Karpas-422 (cell line): ENCODE data around the gene RAP1GAP2. TPM values are rescaled to one million over a fixed set of nuclear protein-coding genes. Genes with fewer than 3 reads are reported as not detected.

ENCODE experiments used
- DNase-seq: peaks from one replicate; pipeline ENCODE4 v3.0.0-alpha.2; 2015
- H2AFZ ChIP-seq: fragments of 200-600 bp; sonication (generic); 2 replicates; pipeline ENCODE4 v1.6.1; 2014; ENCODE audit warnings: antibody characterized with exemption, low read length, mixed read lengths
- H3K27ac ChIP-seq: fragments of 200-600 bp; sonication (generic); 2 replicates; pipeline ENCODE4 v1.5.1; 2014; ENCODE audit warnings: mild to moderate bottlenecking, low read length, moderate library complexity
- H3K27me3 ChIP-seq: fragments of 200-600 bp; sonication (generic); 2 replicates; pipeline ENCODE4 v1.6.1; 2014; ENCODE audit warnings: low read length, mixed read lengths
- H3K36me3 ChIP-seq: fragments of 200-600 bp; sonication (generic); 2 replicates; pipeline ENCODE4 v1.6.1; 2014; ENCODE audit warnings: low read length, mixed read lengths; ENCODE audit not compliant: insufficient read depth
- H3K4me1 ChIP-seq: fragments of 200-600 bp; sonication (generic); 2 replicates; pipeline ENCODE4 v1.6.1; 2014; ENCODE audit warnings: mild to moderate bottlenecking, low read length, mixed read lengths
- H3K4me2 ChIP-seq: fragments of 200-600 bp; sonication (generic); 2 replicates; pipeline ENCODE4 v1.6.1; 2014; ENCODE audit warnings: low read length, low read depth, mild to moderate bottlenecking; ENCODE audit not compliant: poor library complexity, severe bottlenecking
- H3K4me3 ChIP-seq: fragments of 200-600 bp; sonication (generic); 2 replicates; pipeline ENCODE4 v1.5.1; 2014; ENCODE audit warnings: mild to moderate bottlenecking, antibody characterized with exemption, low read length, mixed read lengths
- H3K79me2 ChIP-seq: fragments of 200-600 bp; sonication (generic); 2 replicates; pipeline ENCODE4 v1.6.1; 2014; ENCODE audit warnings: mild to moderate bottlenecking, low read length, mixed read lengths
- H3K9ac ChIP-seq: fragments of 200-600 bp; sonication (generic); 2 replicates; pipeline ENCODE4 v1.6.0; 2014; ENCODE audit warnings: low read length
- H3K9me2 ChIP-seq: fragments of 200-600 bp; sonication (generic), shearing (Covaris generic); replicated peaks from 2 replicates; pipeline ENCODE4 v1.6.0; 2014; ENCODE audit warnings: mild to moderate bottlenecking, low read length, moderate library complexity; ENCODE audit not compliant: insufficient read depth
- H3K9me3 ChIP-seq: fragments of 300-700, 200-600 bp; sonication (generic); 2 replicates; pipeline ENCODE4 v1.6.1; 2014; ENCODE audit warnings: low read length, mixed read lengths
- H4K20me1 ChIP-seq: fragments of 200-600 bp; sonication (generic); 2 replicates; pipeline ENCODE4 v1.6.1; 2014; ENCODE audit warnings: mild to moderate bottlenecking, antibody characterized with exemption, low read length, low read depth; ENCODE audit not compliant: insufficient read depth
- total RNA-seq: library from RNA; depleted of rRNA; stranded (reverse); fragments of >200 nt; shearing (Covaris generic); gene quantifications from 2 replicates; pipeline ENCODE4 v1.2.3, GENCODE V29; 2014; ENCODE audit warnings: low replicate concordance

The RAP1GAP2 gene
- total RNA-seq, 1 experiment from 2014 or later = 6.0 TPM

- DNase-seq = no peak
- no peaks in the 10 kb centered on the region for H3K9me3 ChIP-seq
- H3K4me1 ChIP-seq = peaks cover 24% of the 10 kb centered on the region
- no peak overlapping the region for H3K27ac ChIP-seq
- no peaks in the 10 kb centered on the region for H4K20me1 ChIP-seq
- H3K4me2 ChIP-seq = no peak overlapping the region
- H3K27me3 ChIP-seq = no peaks in the 10 kb centered on the region
- no peak overlapping the region for H3K9ac ChIP-seq
- H3K79me2 ChIP-seq = no peaks in the 10 kb centered on the region
- H3K4me3 ChIP-seq = no peak overlapping the region
- no peak overlapping the region for H2AFZ ChIP-seq
- no peaks in the 10 kb centered on the region for H3K36me3 ChIP-seq
- no peaks in the 10 kb centered on the region for H3K9me2 ChIP-seq
Observed at GRCh38 chr17:2964831-2965230, 168.6 kb downstream of the RAP1GAP2 start.

- Histone ChIP-seq H4K20me1 (no peaks in the 10 kb centered on the region), H3K36me3 (no peaks in the 10 kb centered on the region), H2AFZ (no peak overlapping the region), H3K79me2 (no peaks in the 10 kb centered on the region), H3K27ac (no peak overlapping the region), H3K4me1 (peaks cover 24% of the 10 kb centered on the region), H3K4me3 (no peak overlapping the region), H3K9me2 (no peaks in the 10 kb centered on the region), H3K9ac (no peak overlapping the region), H3K27me3 (no peaks in the 10 kb centered on the region), H3K4me2 (no peak overlapping the region), H3K9me3 (no peaks in the 10 kb centered on the region)
- DNase-seq = no peak
Observed at GRCh38 chr17:2965621-2966595, 169.7 kb downstream of the RAP1GAP2 start.

DNA sequence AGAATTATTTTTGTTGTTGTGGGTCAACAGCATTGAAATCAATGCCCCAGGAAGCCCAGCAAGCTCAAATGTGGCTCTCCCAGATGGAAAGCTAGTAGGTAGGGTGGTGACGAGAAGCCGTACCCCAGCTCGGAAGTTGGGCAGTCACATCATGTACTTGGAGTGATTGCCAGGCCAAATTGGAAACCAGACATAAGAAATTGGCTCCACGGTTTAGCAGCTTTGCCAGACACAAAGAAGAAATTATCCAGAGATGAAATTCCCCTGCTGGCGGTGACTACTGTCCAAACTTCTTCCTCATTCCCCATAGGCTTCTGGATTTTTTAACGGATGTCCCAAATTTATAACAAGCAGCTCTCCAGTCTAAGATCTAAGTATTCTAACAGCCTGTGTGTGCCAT is 171.3 kb downstream of the RAP1GAP2 start:
- H3K27me3 ChIP-seq = no peaks in the 10 kb centered on the region
- no peak overlapping the region for H3K4me3 ChIP-seq
- H3K4me1 ChIP-seq = peaks cover 21% of the 10 kb centered on the region
- no peaks in the 10 kb centered on the region for H4K20me1 ChIP-seq
- DNase-seq = no peak
- H3K79me2 ChIP-seq = no peaks in the 10 kb centered on the region
- H3K9me2 ChIP-seq = no peaks in the 10 kb centered on the region
- no peaks in the 10 kb centered on the region for H3K9me3 ChIP-seq
- H3K27ac ChIP-seq = no peak overlapping the region
- no peak overlapping the region for H3K4me2 ChIP-seq
- H3K36me3 ChIP-seq = no peaks in the 10 kb centered on the region
- H2AFZ ChIP-seq = no peak overlapping the region
- H3K9ac ChIP-seq = no peak overlapping the region

GRCh38 chr17:2971851-2972250 is 175.6 kb downstream of the RAP1GAP2 start:
- no peaks in the 10 kb centered on the region for H3K79me2 ChIP-seq
- no peak overlapping the region for H3K4me2 ChIP-seq
- no peak for DNase-seq
- no peaks in the 10 kb centered on the region for H3K9me2 ChIP-seq
- no peak overlapping the region for H3K9ac ChIP-seq
- no peak overlapping the region for H3K27ac ChIP-seq
- no peaks in the 10 kb centered on the region for H4K20me1 ChIP-seq
- H3K9me3 ChIP-seq = no peaks in the 10 kb centered on the region
- no peak overlapping the region for H3K4me3 ChIP-seq
- H3K27me3 ChIP-seq = no peaks in the 10 kb centered on the region
- no peak overlapping the region for H2AFZ ChIP-seq
- no peaks in the 10 kb centered on the region for H3K36me3 ChIP-seq
- peaks cover 16% of the 10 kb centered on the region for H3K4me1 ChIP-seq

- no peak overlapping the region for H3K4me2 ChIP-seq
- H3K27ac ChIP-seq = no peak overlapping the region
- no peaks in the 10 kb centered on the region for H3K79me2 ChIP-seq
- no peaks in the 10 kb centered on the region for H3K9me3 ChIP-seq
- H3K36me3 ChIP-seq = no peaks in the 10 kb centered on the region
- no peaks in the 10 kb centered on the region for H3K27me3 ChIP-seq
- no peak overlapping the region for H3K4me3 ChIP-seq
- no peak overlapping the region for H3K9ac ChIP-seq
- 0 out of 2 replicates have a peak overlapping the region, but pooled peaks have one; percentile 3 for H2AFZ ChIP-seq
- no peaks in the 10 kb centered on the region for H3K9me2 ChIP-seq
- H4K20me1 ChIP-seq = no peaks in the 10 kb centered on the region
- peaks cover 16% of the 10 kb centered on the region for H3K4me1 ChIP-seq
- DNase-seq = no peak
Observed at GRCh38 chr17:2972749-2973148, 176.5 kb downstream of the RAP1GAP2 start.

DNA sequence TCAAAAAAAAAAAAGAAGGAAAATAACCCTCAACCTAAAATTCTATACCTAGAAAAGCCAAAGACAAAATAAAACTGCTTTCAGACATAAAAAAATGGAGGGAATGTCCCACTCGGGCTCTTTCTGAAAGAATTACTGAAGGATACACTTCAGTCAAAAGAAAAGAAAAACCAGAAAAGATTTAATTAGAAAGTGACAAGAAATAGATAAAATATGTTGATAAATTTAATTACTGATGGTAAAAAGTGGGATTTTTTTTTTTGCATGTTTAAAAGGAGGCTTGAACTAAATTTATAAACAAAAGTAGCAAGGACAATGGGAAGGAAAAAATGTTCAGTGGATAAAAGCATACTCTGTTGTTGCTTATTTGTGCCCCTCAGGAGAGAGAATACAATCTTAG is 178.1 kb downstream of the RAP1GAP2 start:
- no peak overlapping the region for H3K27ac ChIP-seq

GRCh38 chr17:2975469-2975958 is 179.3 kb downstream of the RAP1GAP2 start:
- no peaks in the 10 kb centered on the region for H3K9me3 ChIP-seq
- H3K4me3 ChIP-seq = peak overlapping the region; percentile 36; the same call in 1 of the 2 replicates
- H4K20me1 ChIP-seq = no peaks in the 10 kb centered on the region
- H3K9me2 ChIP-seq = no peaks in the 10 kb centered on the region
- H3K4me1 ChIP-seq = peaks cover 16% of the 10 kb centered on the region
- peak overlapping the region; percentile 45 for H3K4me2 ChIP-seq
- peak overlapping the region; percentile 37; the same call in 1 of the 2 replicates for H3K9ac ChIP-seq
- no peaks in the 10 kb centered on the region for H3K79me2 ChIP-seq
- H2AFZ ChIP-seq = 0 out of 2 replicates have a peak overlapping the region, but pooled peaks have one; percentile 82
- no peak overlapping the region for H3K27ac ChIP-seq
- peak; percentile 51 for DNase-seq
- no peaks in the 10 kb centered on the region for H3K36me3 ChIP-seq
- no peaks in the 10 kb centered on the region for H3K27me3 ChIP-seq

More for the DNA sequence above, 178.1 kb downstream of the RAP1GAP2 start:
- Histone ChIP-seq H3K36me3 (no peaks in the 10 kb centered on the region), H3K9me3 (no peaks in the 10 kb centered on the region), H2AFZ (no peak overlapping the region), H3K4me2 (no peak overlapping the region), H4K20me1 (no peaks in the 10 kb centered on the region), H3K9ac (no peak overlapping the region), H3K4me1 (peaks cover 16% of the 10 kb centered on the region), H3K4me3 (no peak overlapping the region), H3K79me2 (no peaks in the 10 kb centered on the region), H3K27me3 (no peaks in the 10 kb centered on the region), H3K9me2 (no peaks in the 10 kb centered on the region)
- no peak for DNase-seq

- H3K79me2 ChIP-seq = no peaks in the 10 kb centered on the region
- H3K27me3 ChIP-seq = no peaks in the 10 kb centered on the region
- H3K9me3 ChIP-seq = no peaks in the 10 kb centered on the region
Observed at GRCh38 chr17:2977157-2977556, 180.9 kb downstream of the RAP1GAP2 start.

More at GRCh38 chr17:2977157-2977556, 180.9 kb downstream of the RAP1GAP2 start:
- DNase-seq = no peak
- no peak overlapping the region for H3K9ac ChIP-seq
- H3K9me2 ChIP-seq = no peaks in the 10 kb centered on the region
- H2AFZ ChIP-seq = no peak overlapping the region
- H3K4me3 ChIP-seq = no peak overlapping the region
- H3K36me3 ChIP-seq = no peaks in the 10 kb centered on the region
- no peak overlapping the region for H3K4me2 ChIP-seq
- no peak overlapping the region for H3K27ac ChIP-seq
- peaks cover 13% of the 10 kb centered on the region for H3K4me1 ChIP-seq
- no peaks in the 10 kb centered on the region for H4K20me1 ChIP-seq
